IMR-90 (cell line): Measurements from ENCODE around the gene RNF133. TPM values are rescaled to one million over a fixed set of nuclear protein-coding genes. Genes with fewer than 3 reads are reported as not detected.

Source experiments
- ATAC-seq: fragments of 200-7000 bp; cut with Tn5 transposase; 2 replicates; pipeline ENCODE4 v1.9.1; 2020; ENCODE audit warnings: low read depth, mild to moderate bottlenecking, moderate library complexity
- BruUV-seq: library from RNA; stranded (reverse); fragments of 400-500 nt; replicated peaks from 2 replicates; lab custom pipeline; 2021; lab: Mats Ljungman, UMichigan
- CTCF ChIA-PET: fragments of 300-600 bp; formaldehyde crosslinking; extraction: SDS; loops from one replicate; lab custom pipeline; 2021; ENCODE audit warnings: antibody characterized with exemption; lab: Yijun Ruan, JAX
- POLR2A ChIA-PET: fragments of 300-600 bp; sonication (Branson Sonifier 250); formaldehyde crosslinking; loops from one replicate; lab custom pipeline; 2022; ENCODE audit warnings: antibody characterized with exemption; ENCODE audit not compliant: unreplicated experiment; lab: Charles Lee
- DNase-seq: peaks from one replicate; pipeline ENCODE4 v3.0.0; 2013
- H2AFZ ChIP-seq: replicated peaks from 2 replicates; pipeline ENCODE3; 2013; ENCODE audit warnings: low read length, mild to moderate bottlenecking; ENCODE audit not compliant: poor library complexity
- H2AK5ac ChIP-seq: 2 replicates; pipeline ENCODE4 v1.6.1; 2013; ENCODE audit warnings: low read depth, low read length, inconsistent platforms
- H2AK9ac ChIP-seq: replicated peaks from 2 replicates; pipeline ENCODE3; 2013; ENCODE audit warnings: mild to moderate bottlenecking, low read depth, low read length, moderate library complexity; ENCODE audit not compliant: poor library complexity
- H2BK120ac ChIP-seq: 2 replicates; pipeline ENCODE4 v1.6.1; 2013; ENCODE audit warnings: low read depth, low read length, inconsistent platforms
- H2BK15ac ChIP-seq: 3 replicates; pipeline ENCODE4 v1.6.1; 2013; ENCODE audit warnings: low read depth, low read length, inconsistent platforms
- H2BK20ac ChIP-seq: 2 replicates; pipeline ENCODE4 v1.6.1; 2013; ENCODE audit warnings: low read depth, mild to moderate bottlenecking, inconsistent platforms, low read length, moderate library complexity
- H2BK5ac ChIP-seq: 2 replicates; pipeline ENCODE4 v1.6.1; 2013; ENCODE audit warnings: mild to moderate bottlenecking, low read depth, low read length, inconsistent platforms; ENCODE audit not compliant: poor library complexity, severe bottlenecking
- H3K14ac ChIP-seq: replicated peaks from 2 replicates; pipeline ENCODE4 v1.6.1; 2013; ENCODE audit warnings: low read depth, low read length, inconsistent platforms
- H3K18ac ChIP-seq: 2 replicates; pipeline ENCODE4 v1.6.1; 2013; ENCODE audit warnings: low read depth, low read length, control low read depth
- H3K23ac ChIP-seq: 2 replicates; pipeline ENCODE4 v1.6.1; 2013; ENCODE audit warnings: low read depth, low read length, inconsistent platforms
- H3K27ac ChIP-seq: 2 replicates; pipeline ENCODE4 v1.5.1; 2013; ENCODE audit warnings: mild to moderate bottlenecking, control low read depth, low read length; ENCODE audit not compliant: insufficient read depth
- H3K27me3 ChIP-seq: 2 replicates; pipeline ENCODE4 v1.6.1; 2013; ENCODE audit warnings: low read length; ENCODE audit not compliant: control insufficient read depth, insufficient read depth
- H3K36me3 ChIP-seq: 2 replicates; pipeline ENCODE4 v1.6.1; 2013; ENCODE audit warnings: low read length, mixed read lengths; ENCODE audit not compliant: control insufficient read depth, insufficient read depth
- H3K4ac ChIP-seq: 2 replicates; pipeline ENCODE4 v1.6.1; 2013; ENCODE audit warnings: low read depth, low read length, inconsistent platforms
- H3K4me1 ChIP-seq: 2 replicates; pipeline ENCODE4 v1.6.1; 2013; ENCODE audit warnings: low read length, mixed read lengths; ENCODE audit not compliant: control insufficient read depth, insufficient read depth
- H3K4me2 ChIP-seq: 2 replicates; pipeline ENCODE4 v1.6.1; 2013; ENCODE audit warnings: low read depth, mild to moderate bottlenecking, control low read depth, low read length, moderate library complexity
- H3K4me3 ChIP-seq: 2 replicates; pipeline ENCODE4 v1.5.1; 2013; ENCODE audit warnings: low read depth, mild to moderate bottlenecking, control low read depth, low read length, moderate library complexity; ENCODE audit not compliant: insufficient read depth
- H3K56ac ChIP-seq: 2 replicates; pipeline ENCODE4 v1.6.1; 2013; ENCODE audit warnings: low read length, inconsistent platforms; ENCODE audit not compliant: insufficient read depth; ENCODE audit errors: extremely low read depth
- H3K79me1 ChIP-seq, 2 experiments: 2 replicates each; pipeline ENCODE4 v1.6.1; 2013; ENCODE audit warnings: low read length in 2 of 2, inconsistent platforms in 1 of 2, low read depth in 1 of 2
- H3K9ac ChIP-seq: 2 replicates; pipeline ENCODE4 v1.6.1; 2013; ENCODE audit warnings: low read depth, low read length, control low read depth
- H3K9me1 ChIP-seq: 2 replicates; pipeline ENCODE4 v1.6.1; 2013; ENCODE audit warnings: low read length, inconsistent platforms; ENCODE audit not compliant: insufficient read depth
- H3K9me3 ChIP-seq: 2 replicates; pipeline ENCODE4 v1.6.1; 2013; ENCODE audit warnings: low read length; ENCODE audit not compliant: control insufficient read depth, insufficient read depth
- H4K20me1 ChIP-seq: 2 replicates; pipeline ENCODE4 v1.6.1; 2013; ENCODE audit warnings: low read length, inconsistent platforms; ENCODE audit not compliant: insufficient read depth
- H4K5ac ChIP-seq: 2 replicates; pipeline ENCODE4 v1.6.1; 2013; ENCODE audit warnings: mild to moderate bottlenecking, low read depth, low read length, control low read depth
- H4K8ac ChIP-seq, 2 experiments: 2 replicates each; pipeline ENCODE4 v1.6.1; 2013; ENCODE audit warnings: low read depth in 2 of 2, low read length in 2 of 2, control low read depth in 1 of 2, inconsistent platforms in 1 of 2
- H4K91ac ChIP-seq: 2 replicates; pipeline ENCODE4 v1.6.1; 2013; ENCODE audit warnings: low read depth, low read length, inconsistent platforms; ENCODE audit not compliant: insufficient read depth
- BHLHE40 ChIP-seq: fragments of 150-350 bp; IDR thresholded peaks from 2 replicates; pipeline ENCODE4 v1.6.1; 2016; ENCODE audit warnings: mild to moderate bottlenecking, low read depth, low read length
- CEBPB ChIP-seq: IDR thresholded peaks from 2 replicates; pipeline ENCODE4 v1.6.1; 2012; ENCODE audit warnings: low read depth, low read length, improper control_type of control experiment
- CHD1 ChIP-seq: IDR thresholded peaks from 2 replicates; pipeline ENCODE4 v1.6.1; 2012; ENCODE audit warnings: low read depth, low read length, improper control_type of control experiment
- FOS ChIP-seq: fragments of 150-350 bp; IDR thresholded peaks from 2 replicates; pipeline ENCODE4 v1.6.1; 2016; ENCODE audit warnings: low read depth, low read length
- MAFK ChIP-seq: IDR thresholded peaks from 2 replicates; pipeline ENCODE4 v1.6.1; 2012; ENCODE audit warnings: low read depth, low read length, improper control_type of control experiment
- MAZ ChIP-seq: IDR thresholded peaks from 2 replicates; pipeline ENCODE4 v1.6.1; 2012; ENCODE audit warnings: low read depth, mild to moderate bottlenecking, low read length, improper control_type of control experiment, moderate library complexity, borderline replicate concordance
- MXI1 ChIP-seq: IDR thresholded peaks from 2 replicates; pipeline ENCODE4 v1.6.1; 2012; ENCODE audit warnings: low read depth, mild to moderate bottlenecking, low read length, moderate library complexity, borderline replicate concordance
- NFE2L2 ChIP-seq: fragments of 150-350 bp; IDR thresholded peaks from 2 replicates; pipeline ENCODE4 v1.6.1; 2016; ENCODE audit warnings: low read depth, mild to moderate bottlenecking, low read length
- POLR2A ChIP-seq: IDR thresholded peaks from 2 replicates; pipeline ENCODE4 v1.6.1; 2012; ENCODE audit warnings: mild to moderate bottlenecking, low read depth, low read length
- RAD21 ChIP-seq: IDR thresholded peaks from 2 replicates; pipeline ENCODE4 v1.6.1; 2012; ENCODE audit warnings: low read length, improper control_type of control experiment
- RCOR1 ChIP-seq: IDR thresholded peaks from 2 replicates; pipeline ENCODE4 v1.6.1; 2012; ENCODE audit warnings: mild to moderate bottlenecking, low read length, improper control_type of control experiment; ENCODE audit not compliant: insufficient replicate concordance
- RFX5 ChIP-seq: IDR thresholded peaks from 2 replicates; pipeline ENCODE4 v1.8.0; 2012; ENCODE audit warnings: low read depth, mild to moderate bottlenecking, low read length, moderate library complexity
- SMC3 ChIP-seq: fragments of 150-350 bp; IDR thresholded peaks from 2 replicates; pipeline ENCODE4 v1.6.1; 2016; ENCODE audit warnings: low read depth, mild to moderate bottlenecking, antibody characterized with exemption, low read length, moderate library complexity
- WGBS, 2 experiments: methylation state at CpG; one replicate each; pipeline versions ENCODE4 v1.1.5 to v1.1.7; 2013; ENCODE audit warnings: missing lambda C conversion rate in 2 of 2; ENCODE audit not compliant: insufficient read length in 1 of 2; ENCODE audit errors: extremely low coverage in 2 of 2; 5-methylcytosine and 5-hydroxymethylcytosine counted together
- dilution Hi-C: fragments of 300-500 bp; cut with HindIII; formaldehyde crosslinking; loops from one replicate; pipeline ENCODE4 v1.14.3; 2018; ENCODE audit warnings: low sequenced_read_pairs; ENCODE audit not compliant: unreplicated experiment
- in situ Hi-C: fragments of 300-500 bp; cut with MboI; formaldehyde crosslinking; loops from 3 replicates; pipeline ENCODE4 v1.14.3; 2019; ENCODE audit warnings: low sequenced_read_pairs, inconsistent platforms, mixed read lengths
- intact Hi-C: fragments of 100-400 bp; cut with micrococcal nuclease; formaldehyde crosslinking; loops from 2 replicates; pipeline ENCODE4 v1.10.0; 2022
- polyA plus RNA-seq, 3 experiments: library from polyadenylated mRNA; depleted of rRNA; stranded (reverse); fragments of >200 nt; gene quantifications; 2 replicates each; pipeline ENCODE4 v1.2.3, GENCODE V29; 2012; ENCODE audit warnings: low replicate concordance in 1 of 3
- total RNA-seq: library from RNA; depleted of rRNA; stranded (reverse); fragments of >200 nt; gene quantifications from 2 replicates; pipeline ENCODE4 v1.2.3, GENCODE V29; 2012
- TF ChIP-seq, protein P1 (sequence below): fragments of 150-350 bp; IDR thresholded peaks from 2 replicates; pipeline ENCODE4 v1.6.1; 2016; ENCODE audit warnings: low read depth, mild to moderate bottlenecking, low read length, moderate library complexity, borderline replicate concordance
- TF ChIP-seq, protein P2 (sequence below): fragments of 150-350 bp; IDR thresholded peaks from 2 replicates; pipeline ENCODE4 v1.6.1; 2017; ENCODE audit warnings: mild to moderate bottlenecking, antibody characterized with exemption, low read length, low read depth
- TF ChIP-seq, protein P3 (sequence below): conservative IDR thresholded peaks from 2 replicates; pipeline ENCODE4 v1.5.1; 2012; ENCODE audit warnings: mild to moderate bottlenecking, low read depth, low read length, improper control_type of control experiment

RNF133 gene
- total and polyA plus RNA-seq, 2 of the 4 experiments (the other 2 are of a cell fraction), result not detected

DNA sequence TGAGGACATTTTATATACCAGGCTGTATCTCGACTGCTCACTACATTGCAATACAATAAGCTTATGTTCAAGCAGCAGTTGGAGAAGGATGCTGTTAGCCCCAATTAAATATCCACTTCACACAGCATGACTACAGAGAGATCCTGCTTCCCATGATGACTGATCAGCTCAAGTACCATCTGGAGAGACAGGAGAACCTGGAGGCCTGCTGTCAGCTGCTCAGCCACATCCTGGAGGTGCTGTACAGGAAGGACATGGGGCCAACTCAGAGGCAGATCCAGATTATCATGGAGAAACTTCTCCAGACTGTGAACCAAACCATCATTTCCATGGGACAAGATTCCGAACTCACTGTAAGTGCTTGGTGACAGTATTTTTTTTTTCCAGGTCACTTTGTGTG is 22.5 kb downstream of the RNF133 start:
- Histone ChIP-seq H2BK15ac (no peak overlapping the region), H3K23ac (no peak overlapping the region), H2BK20ac (no peak overlapping the region), H3K9me1 (no peaks in the 10 kb centered on the region), H2AFZ (no peak overlapping the region), H2BK5ac (no peak overlapping the region), H4K8ac (no peak overlapping the region), H3K4me2 (no peak overlapping the region), H2BK120ac (no peak overlapping the region), H3K27me3 (no peaks in the 10 kb centered on the region), H4K91ac (no peak overlapping the region), H3K79me1 (no peaks in the 10 kb centered on the region), H3K4me1 (no peaks in the 10 kb centered on the region), H3K36me3 (no peaks in the 10 kb centered on the region), H3K18ac (no peak overlapping the region), H3K56ac (no peak overlapping the region), H3K9ac (no peak overlapping the region), H3K4ac (no peak overlapping the region), H3K14ac (no peak overlapping the region), H2AK9ac (no peak overlapping the region), H3K9me3 (peaks cover 11% of the 10 kb centered on the region), H2AK5ac (no peak overlapping the region), H4K20me1 (no peaks in the 10 kb centered on the region), H4K5ac (no peak overlapping the region), H3K4me3 (no peak overlapping the region), H3K27ac (no peak overlapping the region)
- intact Hi-C loops (no loop called here), in situ Hi-C loops (no loop called here), dilution Hi-C loops (no loop called here)
- POLR2A ChIA-PET, result no interaction called here
- TF ChIP-seq SMC3 (no peak), CHD1 (no peak), MAZ (no peak), FOS (no peak), CEBPB (no peak), BHLHE40 (no peak), RAD21 (no peak), RFX5 (no peak), MAFK (no peak), NFE2L2 (no peak), MXI1 (no peak), RCOR1 (no peak), POLR2A (no peak)
- TF ChIP-seq, protein P1, sequence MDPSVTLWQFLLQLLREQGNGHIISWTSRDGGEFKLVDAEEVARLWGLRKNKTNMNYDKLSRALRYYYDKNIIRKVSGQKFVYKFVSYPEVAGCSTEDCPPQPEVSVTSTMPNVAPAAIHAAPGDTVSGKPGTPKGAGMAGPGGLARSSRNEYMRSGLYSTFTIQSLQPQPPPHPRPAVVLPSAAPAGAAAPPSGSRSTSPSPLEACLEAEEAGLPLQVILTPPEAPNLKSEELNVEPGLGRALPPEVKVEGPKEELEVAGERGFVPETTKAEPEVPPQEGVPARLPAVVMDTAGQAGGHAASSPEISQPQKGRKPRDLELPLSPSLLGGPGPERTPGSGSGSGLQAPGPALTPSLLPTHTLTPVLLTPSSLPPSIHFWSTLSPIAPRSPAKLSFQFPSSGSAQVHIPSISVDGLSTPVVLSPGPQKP, result no peak
- TF ChIP-seq, protein P2, sequence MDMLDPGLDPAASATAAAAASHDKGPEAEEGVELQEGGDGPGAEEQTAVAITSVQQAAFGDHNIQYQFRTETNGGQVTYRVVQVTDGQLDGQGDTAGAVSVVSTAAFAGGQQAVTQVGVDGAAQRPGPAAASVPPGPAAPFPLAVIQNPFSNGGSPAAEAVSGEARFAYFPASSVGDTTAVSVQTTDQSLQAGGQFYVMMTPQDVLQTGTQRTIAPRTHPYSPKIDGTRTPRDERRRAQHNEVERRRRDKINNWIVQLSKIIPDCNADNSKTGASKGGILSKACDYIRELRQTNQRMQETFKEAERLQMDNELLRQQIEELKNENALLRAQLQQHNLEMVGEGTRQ, result no peak
- TF ChIP-seq, protein P3, sequence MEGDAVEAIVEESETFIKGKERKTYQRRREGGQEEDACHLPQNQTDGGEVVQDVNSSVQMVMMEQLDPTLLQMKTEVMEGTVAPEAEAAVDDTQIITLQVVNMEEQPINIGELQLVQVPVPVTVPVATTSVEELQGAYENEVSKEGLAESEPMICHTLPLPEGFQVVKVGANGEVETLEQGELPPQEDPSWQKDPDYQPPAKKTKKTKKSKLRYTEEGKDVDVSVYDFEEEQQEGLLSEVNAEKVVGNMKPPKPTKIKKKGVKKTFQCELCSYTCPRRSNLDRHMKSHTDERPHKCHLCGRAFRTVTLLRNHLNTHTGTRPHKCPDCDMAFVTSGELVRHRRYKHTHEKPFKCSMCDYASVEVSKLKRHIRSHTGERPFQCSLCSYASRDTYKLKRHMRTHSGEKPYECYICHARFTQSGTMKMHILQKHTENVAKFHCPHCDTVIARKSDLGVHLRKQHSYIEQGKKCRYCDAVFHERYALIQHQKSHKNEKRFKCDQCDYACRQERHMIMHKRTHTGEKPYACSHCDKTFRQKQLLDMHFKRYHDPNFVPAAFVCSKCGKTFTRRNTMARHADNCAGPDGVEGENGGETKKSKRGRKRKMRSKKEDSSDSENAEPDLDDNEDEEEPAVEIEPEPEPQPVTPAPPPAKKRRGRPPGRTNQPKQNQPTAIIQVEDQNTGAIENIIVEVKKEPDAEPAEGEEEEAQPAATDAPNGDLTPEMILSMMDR, result no peak
- ATAC-seq (no peak), DNase-seq (no peak)
- no CpG with 5 or more reads among the region's 2 CpGs for WGBS, 2 experiments
- BruUV-seq, result no TSS peak
- CTCF ChIA-PET, result no interaction called here
